IMR-90 (cell line): ENCODE results near the gene SLC35B2. TPM values are rescaled to one million over a fixed set of nuclear protein-coding genes. Genes with fewer than 3 reads are reported as not detected.

Source experiments
- ATAC-seq: fragments of 200-7000 bp; cut with Tn5 transposase; 2 replicates; pipeline ENCODE4 v1.9.1; 2020; ENCODE audit warnings: low read depth, mild to moderate bottlenecking, moderate library complexity
- BruUV-seq: library from RNA; stranded (reverse); fragments of 400-500 nt; replicated peaks from 2 replicates; lab custom pipeline; 2021; lab: Mats Ljungman, UMichigan
- CTCF ChIA-PET: fragments of 300-600 bp; formaldehyde crosslinking; extraction: SDS; loops from one replicate; lab custom pipeline; 2021; ENCODE audit warnings: antibody characterized with exemption; lab: Yijun Ruan, JAX
- POLR2A ChIA-PET: fragments of 300-600 bp; sonication (Branson Sonifier 250); formaldehyde crosslinking; loops from one replicate; lab custom pipeline; 2022; ENCODE audit warnings: antibody characterized with exemption; ENCODE audit not compliant: unreplicated experiment; lab: Charles Lee
- DNase-seq: peaks from one replicate; pipeline ENCODE4 v3.0.0; 2013
- H2AFZ ChIP-seq: replicated peaks from 2 replicates; pipeline ENCODE3; 2013; ENCODE audit warnings: low read length, mild to moderate bottlenecking; ENCODE audit not compliant: poor library complexity
- H2AK5ac ChIP-seq: 2 replicates; pipeline ENCODE4 v1.6.1; 2013; ENCODE audit warnings: low read depth, low read length, inconsistent platforms
- H2AK9ac ChIP-seq: replicated peaks from 2 replicates; pipeline ENCODE3; 2013; ENCODE audit warnings: mild to moderate bottlenecking, low read depth, low read length, moderate library complexity; ENCODE audit not compliant: poor library complexity
- H2BK120ac ChIP-seq: 2 replicates; pipeline ENCODE4 v1.6.1; 2013; ENCODE audit warnings: low read depth, low read length, inconsistent platforms
- H2BK15ac ChIP-seq: 3 replicates; pipeline ENCODE4 v1.6.1; 2013; ENCODE audit warnings: low read depth, low read length, inconsistent platforms
- H2BK20ac ChIP-seq: 2 replicates; pipeline ENCODE4 v1.6.1; 2013; ENCODE audit warnings: low read depth, mild to moderate bottlenecking, inconsistent platforms, low read length, moderate library complexity
- H2BK5ac ChIP-seq: 2 replicates; pipeline ENCODE4 v1.6.1; 2013; ENCODE audit warnings: mild to moderate bottlenecking, low read depth, low read length, inconsistent platforms; ENCODE audit not compliant: poor library complexity, severe bottlenecking
- H3K14ac ChIP-seq: replicated peaks from 2 replicates; pipeline ENCODE4 v1.6.1; 2013; ENCODE audit warnings: low read depth, low read length, inconsistent platforms
- H3K18ac ChIP-seq: 2 replicates; pipeline ENCODE4 v1.6.1; 2013; ENCODE audit warnings: low read depth, low read length, control low read depth
- H3K23ac ChIP-seq: 2 replicates; pipeline ENCODE4 v1.6.1; 2013; ENCODE audit warnings: low read depth, low read length, inconsistent platforms
- H3K27ac ChIP-seq: 2 replicates; pipeline ENCODE4 v1.5.1; 2013; ENCODE audit warnings: mild to moderate bottlenecking, control low read depth, low read length; ENCODE audit not compliant: insufficient read depth
- H3K27me3 ChIP-seq: 2 replicates; pipeline ENCODE4 v1.6.1; 2013; ENCODE audit warnings: low read length; ENCODE audit not compliant: control insufficient read depth, insufficient read depth
- H3K36me3 ChIP-seq: 2 replicates; pipeline ENCODE4 v1.6.1; 2013; ENCODE audit warnings: low read length, mixed read lengths; ENCODE audit not compliant: control insufficient read depth, insufficient read depth
- H3K4ac ChIP-seq: 2 replicates; pipeline ENCODE4 v1.6.1; 2013; ENCODE audit warnings: low read depth, low read length, inconsistent platforms
- H3K4me1 ChIP-seq: 2 replicates; pipeline ENCODE4 v1.6.1; 2013; ENCODE audit warnings: low read length, mixed read lengths; ENCODE audit not compliant: control insufficient read depth, insufficient read depth
- H3K4me2 ChIP-seq: 2 replicates; pipeline ENCODE4 v1.6.1; 2013; ENCODE audit warnings: low read depth, mild to moderate bottlenecking, control low read depth, low read length, moderate library complexity
- H3K4me3 ChIP-seq: 2 replicates; pipeline ENCODE4 v1.5.1; 2013; ENCODE audit warnings: low read depth, mild to moderate bottlenecking, control low read depth, low read length, moderate library complexity; ENCODE audit not compliant: insufficient read depth
- H3K56ac ChIP-seq: 2 replicates; pipeline ENCODE4 v1.6.1; 2013; ENCODE audit warnings: low read length, inconsistent platforms; ENCODE audit not compliant: insufficient read depth; ENCODE audit errors: extremely low read depth
- H3K79me1 ChIP-seq, 2 experiments: 2 replicates each; pipeline ENCODE4 v1.6.1; 2013; ENCODE audit warnings: low read length in 2 of 2, inconsistent platforms in 1 of 2, low read depth in 1 of 2
- H3K9ac ChIP-seq: 2 replicates; pipeline ENCODE4 v1.6.1; 2013; ENCODE audit warnings: low read depth, low read length, control low read depth
- H3K9me1 ChIP-seq: 2 replicates; pipeline ENCODE4 v1.6.1; 2013; ENCODE audit warnings: low read length, inconsistent platforms; ENCODE audit not compliant: insufficient read depth
- H3K9me3 ChIP-seq: 2 replicates; pipeline ENCODE4 v1.6.1; 2013; ENCODE audit warnings: low read length; ENCODE audit not compliant: control insufficient read depth, insufficient read depth
- H4K20me1 ChIP-seq: 2 replicates; pipeline ENCODE4 v1.6.1; 2013; ENCODE audit warnings: low read length, inconsistent platforms; ENCODE audit not compliant: insufficient read depth
- H4K5ac ChIP-seq: 2 replicates; pipeline ENCODE4 v1.6.1; 2013; ENCODE audit warnings: mild to moderate bottlenecking, low read depth, low read length, control low read depth
- H4K8ac ChIP-seq, 2 experiments: 2 replicates each; pipeline ENCODE4 v1.6.1; 2013; ENCODE audit warnings: low read depth in 2 of 2, low read length in 2 of 2, control low read depth in 1 of 2, inconsistent platforms in 1 of 2
- H4K91ac ChIP-seq: 2 replicates; pipeline ENCODE4 v1.6.1; 2013; ENCODE audit warnings: low read depth, low read length, inconsistent platforms; ENCODE audit not compliant: insufficient read depth
- CHD1 ChIP-seq: IDR thresholded peaks from 2 replicates; pipeline ENCODE4 v1.6.1; 2012; ENCODE audit warnings: low read depth, low read length, improper control_type of control experiment
- CTCF ChIP-seq: conservative IDR thresholded peaks from 2 replicates; pipeline ENCODE4 v1.5.1; 2012; ENCODE audit warnings: mild to moderate bottlenecking, low read depth, low read length, improper control_type of control experiment
- FOS ChIP-seq: fragments of 150-350 bp; IDR thresholded peaks from 2 replicates; pipeline ENCODE4 v1.6.1; 2016; ENCODE audit warnings: low read depth, low read length
- MAZ ChIP-seq: IDR thresholded peaks from 2 replicates; pipeline ENCODE4 v1.6.1; 2012; ENCODE audit warnings: low read depth, mild to moderate bottlenecking, low read length, improper control_type of control experiment, moderate library complexity, borderline replicate concordance
- RCOR1 ChIP-seq: IDR thresholded peaks from 2 replicates; pipeline ENCODE4 v1.6.1; 2012; ENCODE audit warnings: mild to moderate bottlenecking, low read length, improper control_type of control experiment; ENCODE audit not compliant: insufficient replicate concordance
- SMC3 ChIP-seq: fragments of 150-350 bp; IDR thresholded peaks from 2 replicates; pipeline ENCODE4 v1.6.1; 2016; ENCODE audit warnings: low read depth, mild to moderate bottlenecking, antibody characterized with exemption, low read length, moderate library complexity
- WGBS, 2 experiments: methylation state at CpG; one replicate each; pipeline versions ENCODE4 v1.1.5 to v1.1.7; 2013; ENCODE audit warnings: missing lambda C conversion rate in 2 of 2; ENCODE audit not compliant: insufficient read length in 1 of 2; ENCODE audit errors: extremely low coverage in 2 of 2; 5-methylcytosine and 5-hydroxymethylcytosine counted together
- dilution Hi-C: fragments of 300-500 bp; cut with HindIII; formaldehyde crosslinking; loops from one replicate; pipeline ENCODE4 v1.14.3; 2018; ENCODE audit warnings: low sequenced_read_pairs; ENCODE audit not compliant: unreplicated experiment
- in situ Hi-C: fragments of 300-500 bp; cut with MboI; formaldehyde crosslinking; loops from 3 replicates; pipeline ENCODE4 v1.14.3; 2019; ENCODE audit warnings: low sequenced_read_pairs, inconsistent platforms, mixed read lengths
- intact Hi-C: fragments of 100-400 bp; cut with micrococcal nuclease; formaldehyde crosslinking; loops from 2 replicates; pipeline ENCODE4 v1.10.0; 2022
- polyA plus RNA-seq, 3 experiments: library from polyadenylated mRNA; depleted of rRNA; stranded (reverse); fragments of >200 nt; gene quantifications; 2 replicates each; pipeline ENCODE4 v1.2.3, GENCODE V29; 2012; ENCODE audit warnings: low replicate concordance in 1 of 3
- total RNA-seq: library from RNA; depleted of rRNA; stranded (reverse); fragments of >200 nt; gene quantifications from 2 replicates; pipeline ENCODE4 v1.2.3, GENCODE V29; 2012
- TF ChIP-seq, protein P1 (sequence below): fragments of 150-350 bp; IDR thresholded peaks from 2 replicates; pipeline ENCODE4 v1.6.1; 2017; ENCODE audit warnings: mild to moderate bottlenecking, antibody characterized with exemption, low read length, low read depth

The SLC35B2 gene
- total and polyA plus RNA-seq, 2 of the 4 experiments (the other 2 are of a cell fraction), result 51.4 to 89.9 TPM

DNA sequence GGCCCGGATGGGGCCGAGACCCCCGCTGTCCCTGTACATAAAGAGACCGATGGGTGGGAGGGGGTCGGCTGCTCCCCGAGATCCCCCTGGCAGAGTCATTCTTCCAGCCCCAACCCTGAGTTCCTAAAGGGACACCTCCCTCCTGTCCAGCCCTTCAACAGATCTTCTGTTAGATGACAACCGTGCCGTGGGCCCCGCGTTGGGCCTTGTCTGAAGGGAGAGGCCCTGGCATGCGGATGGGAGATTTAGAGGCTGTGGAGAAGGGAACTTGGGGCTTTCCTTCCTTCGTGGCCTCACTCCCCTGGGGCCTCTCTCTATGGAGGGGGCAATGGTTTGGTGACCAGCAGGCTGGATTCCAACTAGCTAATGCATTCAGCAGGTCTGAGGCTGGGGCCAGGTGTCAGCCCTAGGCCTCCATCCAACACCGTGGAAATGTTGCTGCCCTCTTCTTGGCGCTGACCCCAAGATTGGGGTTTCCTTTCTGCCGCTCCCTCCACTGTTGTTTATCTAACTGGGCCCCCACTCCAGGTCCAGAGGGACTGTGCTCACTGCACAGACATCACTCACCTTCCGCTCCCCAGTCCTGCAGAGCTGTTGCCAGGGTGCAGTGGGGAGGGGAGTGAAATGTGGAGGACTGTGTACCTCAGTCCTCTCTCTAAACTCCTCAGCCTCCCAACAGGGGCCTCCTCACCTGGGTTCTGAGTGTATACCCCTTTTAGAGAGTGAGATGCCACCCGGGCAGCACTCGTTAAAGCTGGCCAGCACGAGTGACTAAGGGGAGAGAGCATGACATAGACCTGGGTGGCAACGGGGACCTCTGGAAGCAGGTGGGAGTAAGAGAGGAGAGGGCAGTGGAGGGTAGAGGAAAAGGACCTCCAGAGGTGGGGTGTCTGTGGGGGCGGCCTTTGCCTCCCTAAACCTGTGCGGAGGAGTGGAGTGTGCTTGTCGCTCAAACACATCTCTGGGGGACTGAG is 19.6 kb upstream of the SLC35B2 start:
- no peak overlapping the region for H2AK9ac ChIP-seq
- no peaks in the 10 kb centered on the region for H3K9me3 ChIP-seq
- no peak overlapping the region for H3K56ac ChIP-seq
- no peaks in the 10 kb centered on the region for H3K4me1 ChIP-seq
- no peaks in the 10 kb centered on the region for H3K79me1 ChIP-seq
- H3K23ac ChIP-seq, result no peak overlapping the region
- intact Hi-C loops, result no loop called here
- no peak overlapping the region for H2BK15ac ChIP-seq
- no peak overlapping the region for H2BK5ac ChIP-seq
- H2BK120ac ChIP-seq, result no peak overlapping the region
- H2BK20ac ChIP-seq, result no peak overlapping the region
- 91% methylated on average over 4 of the region's 23 CpGs; no CpG with 5 or more reads in 1 of the 2 experiments for WGBS, 2 experiments
- no peak overlapping the region for H4K91ac ChIP-seq
- H3K36me3 ChIP-seq, result no peaks in the 10 kb centered on the region
- in situ Hi-C loops, result no loop called here
- no peak for DNase-seq
- no peak overlapping the region for H3K18ac ChIP-seq
- no peak overlapping the region for H3K14ac ChIP-seq
- ATAC-seq, result no peak
- H4K5ac ChIP-seq, result no peak overlapping the region
- H3K9me1 ChIP-seq, result peaks cover 4% of the 10 kb centered on the region; the same call in 1 of the 2 replicates
- H3K4me2 ChIP-seq, result no peak overlapping the region
- no peak overlapping the region for H2AFZ ChIP-seq
- no TSS peak for BruUV-seq
- no peak for TF ChIP-seq RCOR1
- TF ChIP-seq FOS, result no peak
- TF ChIP-seq, protein P1, sequence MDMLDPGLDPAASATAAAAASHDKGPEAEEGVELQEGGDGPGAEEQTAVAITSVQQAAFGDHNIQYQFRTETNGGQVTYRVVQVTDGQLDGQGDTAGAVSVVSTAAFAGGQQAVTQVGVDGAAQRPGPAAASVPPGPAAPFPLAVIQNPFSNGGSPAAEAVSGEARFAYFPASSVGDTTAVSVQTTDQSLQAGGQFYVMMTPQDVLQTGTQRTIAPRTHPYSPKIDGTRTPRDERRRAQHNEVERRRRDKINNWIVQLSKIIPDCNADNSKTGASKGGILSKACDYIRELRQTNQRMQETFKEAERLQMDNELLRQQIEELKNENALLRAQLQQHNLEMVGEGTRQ, result no peak
- no peak for TF ChIP-seq CHD1
- no peak for TF ChIP-seq CTCF
- no peak for TF ChIP-seq MAZ
- TF ChIP-seq SMC3, result no peak
- H3K9ac ChIP-seq, result no peak overlapping the region
- peaks cover 69% of the 10 kb centered on the region for H3K27me3 ChIP-seq
- H3K27ac ChIP-seq, result no peak overlapping the region
- no peak overlapping the region for H4K8ac ChIP-seq
- dilution Hi-C loops, result no loop called here
- ChIA-PET CTCF (no interaction called here), POLR2A (interaction anchor here (0.6 kb wide), 1 partner anchor 192 kb away, joined by 11 read pairs; no protein-coding TSS in a partner anchor)
- no peak overlapping the region for H2AK5ac ChIP-seq
- no peaks in the 10 kb centered on the region; the same call in 1 of the 2 replicates for H4K20me1 ChIP-seq
- no peak overlapping the region for H3K4me3 ChIP-seq
- H3K4ac ChIP-seq, result no peak overlapping the region
